Panc1 (cell line): ENCODE data around the gene CLCN2.

Experiments
- CTCF ChIP-seq: fragments of 450-650 bp; IDR thresholded peaks from 2 replicates; pipeline ENCODE4 v1.5.1; 2017; ENCODE audit warnings: mild to moderate bottlenecking
- POLR2AphosphoS5 ChIP-seq: IDR thresholded peaks from 2 replicates; pipeline ENCODE4 v1.6.1; 2012; ENCODE audit warnings: mild to moderate bottlenecking, low read depth, low read length, moderate library complexity
- REST ChIP-seq, 2 experiments: IDR thresholded peaks; 2 replicates each; pipeline ENCODE4 v1.6.1; 2011 to 2012; ENCODE audit warnings: low read depth in 2 of 2, control low read depth in 1 of 2, low read length in 1 of 2, mild to moderate bottlenecking in 1 of 2, moderate library complexity in 1 of 2; ENCODE audit not compliant: insufficient read depth in 1 of 2

GRCh38 chr3:184299488-184300377 is 61.7 kb downstream of the CLCN2 start:
- TF ChIP-seq CTCF (no peak), REST (IDR thresholded peaks at IDR 0.05; ENCODE audit: insufficient read depth in 1 of 2, low read depth in 2 of 2, low read length in 1 of 2) (no peak), POLR2AphosphoS5 (no peak)
